ENCODE results near the gene ZFHX2. TPM values are rescaled to one million over a fixed set of nuclear protein-coding genes. Genes with fewer than 3 reads are reported as not detected.

The ZFHX2 gene
- total and polyA plus RNA-seq, 5 donors from 2014 or later, result 0.42 TPM; not detected in 4

- DNase-seq (no peak), ATAC-seq (ENCODE audit: low read depth in 2 of 2) (no peak)
- Histone ChIP-seq H3K27me3 (ENCODE audit: control insufficient read depth, insufficient read depth, low read length) (peaks cover 3% of the 10 kb centered on the region), H3K4me1 (ENCODE audit: control insufficient read depth, insufficient read depth, low read length, poor library complexity, severe bottlenecking) (peaks cover 25% of the 10 kb centered on the region), H3K4me3 (ENCODE audit: low read depth, low read length) (no peak overlapping the region), H3K36me3 (ENCODE audit: control insufficient read depth, insufficient read depth, low read length) (no peaks in the 10 kb centered on the region), H3K27ac (ENCODE audit: insufficient read depth, low read length, poor library complexity, severe bottlenecking) (no peak overlapping the region), H3K9me3 (ENCODE audit: control insufficient read depth in 2 of 2, low read length in 2 of 2) (no peaks in the 10 kb centered on the region)
- peak overlapping the region in 2 of 3 donors; percentile 28 to 63 for H3K27ac Mint-ChIP-seq
- H3K36me3 Mint-ChIP-seq, result no peaks in the 10 kb centered on the region
- peaks cover 0 to 31% (median 14%) of the 10 kb centered on the region in 4 donors for H3K4me1 Mint-ChIP-seq
- peak overlapping the region in 2 of 4 donors; percentile 40 to 53 for H3K4me3 Mint-ChIP-seq
- peaks cover 0 to 1% (median 0%) of the 10 kb centered on the region in 7 donors for H3K9me3 Mint-ChIP-seq
- H3K27me3 Mint-ChIP-seq, result peaks cover 31% of the 10 kb centered on the region
Measured at GRCh38 chr14:23571701-23572523, 20.3 kb upstream of the ZFHX2 start.

- Histone ChIP-seq H3K9me3 (ENCODE audit: control insufficient read depth in 2 of 2, low read length in 2 of 2) (no peaks in the 10 kb centered on the region), H3K4me1 (ENCODE audit: control insufficient read depth, insufficient read depth, low read length, poor library complexity, severe bottlenecking) (peaks cover 23% of the 10 kb centered on the region), H3K27me3 (ENCODE audit: control insufficient read depth, insufficient read depth, low read length) (peaks cover 3% of the 10 kb centered on the region), H3K36me3 (ENCODE audit: control insufficient read depth, insufficient read depth, low read length) (peaks cover 2% of the 10 kb centered on the region), H3K27ac (ENCODE audit: insufficient read depth, low read length, poor library complexity, severe bottlenecking) (no peak overlapping the region), H3K4me3 (ENCODE audit: low read depth, low read length) (no peak overlapping the region)
- ATAC-seq (ENCODE audit: low read depth in 2 of 2) (no peak), DNase-seq (no peak)
- no peaks in the 10 kb centered on the region for H3K36me3 Mint-ChIP-seq
- no peak overlapping the region for H3K27ac Mint-ChIP-seq
- H3K4me3 Mint-ChIP-seq, result no peak overlapping the region
- H3K4me1 Mint-ChIP-seq, result peaks cover 0 to 33% (median 18%) of the 10 kb centered on the region in 4 donors
- H3K27me3 Mint-ChIP-seq, result peaks cover 28% of the 10 kb centered on the region
- peaks cover 0 to 1% (median 0%) of the 10 kb centered on the region in 7 donors for H3K9me3 Mint-ChIP-seq
Measured at GRCh38 chr14:23570806-23571483, 19.4 kb upstream of the ZFHX2 start.

GRCh38 chr14:23569443-23570151 lies 18.0 kb upstream of the ZFHX2 start:
- peaks cover 23% of the 10 kb centered on the region for H3K27me3 Mint-ChIP-seq
- no peak overlapping the region for H3K4me3 ChIP-seq (ENCODE audit: low read depth, low read length)
- no peak overlapping the region for H3K27ac Mint-ChIP-seq
- peaks cover 4% of the 10 kb centered on the region for H3K36me3 Mint-ChIP-seq
- H3K36me3 ChIP-seq (ENCODE audit: control insufficient read depth, insufficient read depth, low read length), result peaks cover 15% of the 10 kb centered on the region
- DNase-seq (peak in 1 of 3 donors; percentile 54), ATAC-seq (ENCODE audit: low read depth in 2 of 2) (no peak)
- peaks cover 24% of the 10 kb centered on the region for H3K4me1 ChIP-seq (ENCODE audit: control insufficient read depth, insufficient read depth, low read length, poor library complexity, severe bottlenecking)
- peaks cover 0 to 1% (median 0%) of the 10 kb centered on the region in 7 donors for H3K9me3 Mint-ChIP-seq
- no peaks in the 10 kb centered on the region for H3K27me3 ChIP-seq (ENCODE audit: control insufficient read depth, insufficient read depth, low read length)
- H3K9me3 ChIP-seq (ENCODE audit: control insufficient read depth in 2 of 2, low read length in 2 of 2), result no peaks in the 10 kb centered on the region
- no peak overlapping the region for H3K27ac ChIP-seq (ENCODE audit: insufficient read depth, low read length, poor library complexity, severe bottlenecking)
- peaks cover 0 to 47% (median 20%) of the 10 kb centered on the region in 4 donors for H3K4me1 Mint-ChIP-seq
- H3K4me3 Mint-ChIP-seq, result peak overlapping the region in 1 of 4 donors; percentile 96

- no peaks in the 10 kb centered on the region for H3K9me3 ChIP-seq (ENCODE audit: control insufficient read depth in 2 of 2, low read length in 2 of 2)
- Mint-ChIP-seq H3K9me3 (peaks cover 0 to 2% (median 0%) of the 10 kb centered on the region in 7 donors), H3K27ac (peak overlapping the region; percentile 3 to 99 (median 93))
Measured at GRCh38 chr14:23568600-23569331, 17.2 kb upstream of the ZFHX2 start.

GRCh38 chr14:23568021-23568599 lies 16.5 kb upstream of the ZFHX2 start:
- no peak for ATAC-seq (ENCODE audit: low read depth in 2 of 2)
- H3K27me3 ChIP-seq (ENCODE audit: control insufficient read depth, insufficient read depth, low read length), result no peaks in the 10 kb centered on the region
- Mint-ChIP-seq H3K27me3 (peaks cover 12% of the 10 kb centered on the region), H3K36me3 (peaks cover 16% of the 10 kb centered on the region), H3K27ac (peak overlapping the region; percentile 93 to 99 (median 98)), H3K4me3 (peak overlapping the region; percentile 96 to 100 (median 100)), H3K4me1 (peaks cover 0 to 58% (median 22%) of the 10 kb centered on the region in 4 donors), H3K9me3 (peaks cover 0 to 2% (median 0%) of the 10 kb centered on the region in 7 donors)
- H3K9me3 ChIP-seq (ENCODE audit: control insufficient read depth in 2 of 2, low read length in 2 of 2), result no peaks in the 10 kb centered on the region
- peak overlapping the region; percentile 81 for H3K27ac ChIP-seq (ENCODE audit: insufficient read depth, low read length, poor library complexity, severe bottlenecking)
- no peak for DNase-seq
- peaks cover 28% of the 10 kb centered on the region for H3K36me3 ChIP-seq (ENCODE audit: control insufficient read depth, insufficient read depth, low read length)
- H3K4me1 ChIP-seq (ENCODE audit: control insufficient read depth, insufficient read depth, low read length, poor library complexity, severe bottlenecking), result peaks cover 24% of the 10 kb centered on the region
- H3K4me3 ChIP-seq (ENCODE audit: low read depth, low read length), result peak overlapping the region; percentile 77

More at GRCh38 chr14:23568600-23569331, 17.2 kb upstream of the ZFHX2 start:
- peaks cover 15% of the 10 kb centered on the region for H3K27me3 Mint-ChIP-seq
- H3K27ac ChIP-seq (ENCODE audit: insufficient read depth, low read length, poor library complexity, severe bottlenecking), result no peak overlapping the region
- DNase-seq (no peak), ATAC-seq (ENCODE audit: low read depth in 2 of 2) (no peak)
- H3K4me1 ChIP-seq (ENCODE audit: control insufficient read depth, insufficient read depth, low read length, poor library complexity, severe bottlenecking), result peaks cover 24% of the 10 kb centered on the region
- H3K4me1 Mint-ChIP-seq, result peaks cover 0 to 55% (median 21%) of the 10 kb centered on the region in 4 donors
- peaks cover 13% of the 10 kb centered on the region for H3K36me3 Mint-ChIP-seq
- H3K4me3 Mint-ChIP-seq, result peak overlapping the region; percentile 96 to 100 (median 100)
- H3K4me3 ChIP-seq (ENCODE audit: low read depth, low read length), result no peak overlapping the region
- peaks cover 22% of the 10 kb centered on the region for H3K36me3 ChIP-seq (ENCODE audit: control insufficient read depth, insufficient read depth, low read length)
- H3K27me3 ChIP-seq (ENCODE audit: control insufficient read depth, insufficient read depth, low read length), result no peaks in the 10 kb centered on the region

GRCh38 chr14:23567186-23568020 lies 15.8 kb upstream of the ZFHX2 start, which contains the start of gene AP1G2:
Gene AP1G2, minus strand, starts transcription at chr14:23567791. Its CDS starts 477 bp downstream, at chr14:23567314.
- peaks cover 21% of the 10 kb centered on the region for H3K36me3 Mint-ChIP-seq

More at GRCh38 chr14:23567186-23568020, 15.8 kb upstream of the ZFHX2 start, which contains the start of gene AP1G2:
- H3K9me3 Mint-ChIP-seq, result peaks cover 0 to 2% (median 0%) of the 10 kb centered on the region in 7 donors
- Histone ChIP-seq H3K4me3 (ENCODE audit: low read depth, low read length) (peak within 1 kb of the TSS; percentile 77), H3K4me1 (ENCODE audit: control insufficient read depth, insufficient read depth, low read length, poor library complexity, severe bottlenecking) (peaks cover 24% of the 10 kb centered on the region), H3K36me3 (ENCODE audit: control insufficient read depth, insufficient read depth, low read length) (peaks cover 31% of the 10 kb centered on the region), H3K27ac (ENCODE audit: insufficient read depth, low read length, poor library complexity, severe bottlenecking) (peak within 1 kb of the TSS; percentile 81), H3K9me3 (ENCODE audit: control insufficient read depth in 2 of 2, low read length in 2 of 2) (no peaks in the 10 kb centered on the region), H3K27me3 (ENCODE audit: control insufficient read depth, insufficient read depth, low read length) (no peaks in the 10 kb centered on the region)
- H3K4me3 Mint-ChIP-seq, result peak within 1 kb of the TSS; percentile 96 to 100 (median 100)
- DNase-seq (peak; percentile 78 to 92 (median 83)), ATAC-seq (ENCODE audit: low read depth in 2 of 2) (peak; percentile 91 to 94)
- peak within 1 kb of the TSS; percentile 93 to 99 (median 98) for H3K27ac Mint-ChIP-seq
- H3K4me1 Mint-ChIP-seq, result peaks cover 4 to 63% (median 28%) of the 10 kb centered on the region in 4 donors
- peaks cover 12% of the 10 kb centered on the region for H3K27me3 Mint-ChIP-seq

Measured in CD4-positive, CD25-positive, alpha-beta regulatory T cell (primary cell).